ENCODE measurements around the gene GRIK4. TPM values are rescaled to one million over a fixed set of nuclear protein-coding genes. Genes with fewer than 3 reads are reported as not detected.
"Not testable (repeated sequence)": the region's sequence is repeated elsewhere in the genome, so short reads cannot be mapped to it uniquely, and the experiment has no call there.

GRIK4 gene
- total RNA-seq, 2 experiments from 2014 or later: not detected

- no peak for DNase-seq
- H3K9me3 Mint-ChIP-seq: no peaks in the 10 kb centered on the region
- H3K36me3 Mint-ChIP-seq: no peaks in the 10 kb centered on the region
- CTCF ChIA-PET: no interaction called here
- H3K27ac Mint-ChIP-seq: no peak overlapping the region
- H3K27me3 Mint-ChIP-seq: peaks cover 12% of the 10 kb centered on the region
- intact Hi-C loops (cut with micrococcal nuclease): no loop called here
- POLR2A ChIA-PET: no interaction called here
- H3K4me3 Mint-ChIP-seq: no peak overlapping the region
- no peaks in the 10 kb centered on the region for H3K4me1 Mint-ChIP-seq (ENCODE audit: low read depth)
These were observed 264.7 kb downstream of the GRIK4 start for GRCh38 chr11:120775986-120776951.

GRCh38 chr11:120778685-120779490 is 267.3 kb downstream of the GRIK4 start:
- Mint-ChIP-seq H3K4me3 (no peak overlapping the region), H3K36me3 (no peaks in the 10 kb centered on the region), H3K4me1 (ENCODE audit: low read depth) (no peaks in the 10 kb centered on the region), H3K9me3 (no peaks in the 10 kb centered on the region), H3K27ac (no peak overlapping the region), H3K27me3 (peaks cover 5% of the 10 kb centered on the region)
- intact Hi-C loops (cut with micrococcal nuclease): no loop called here
- no peak for DNase-seq
- POLR2A ChIA-PET: no interaction called here
- CTCF ChIA-PET: no interaction called here

- ChIA-PET POLR2A (no interaction called here), CTCF (no interaction called here)
- no peak overlapping the region for H3K4me3 Mint-ChIP-seq
- H3K36me3 Mint-ChIP-seq: no peaks in the 10 kb centered on the region
- no peaks in the 10 kb centered on the region for H3K4me1 Mint-ChIP-seq (ENCODE audit: low read depth)
- H3K27ac Mint-ChIP-seq: no peak overlapping the region
- no peak for DNase-seq
- no peaks in the 10 kb centered on the region for H3K9me3 Mint-ChIP-seq
- peaks cover 2% of the 10 kb centered on the region for H3K27me3 Mint-ChIP-seq
- intact Hi-C loops (cut with micrococcal nuclease): no loop called here
These were observed 268.7 kb downstream of the GRIK4 start for GRCh38 chr11:120780239-120780638.

GRCh38 chr11:120781486-120782120 is 270.1 kb downstream of the GRIK4 start:
- Mint-ChIP-seq H3K27ac (no peak overlapping the region), H3K27me3 (peaks cover 7% of the 10 kb centered on the region), H3K4me1 (ENCODE audit: low read depth) (no peaks in the 10 kb centered on the region), H3K36me3 (no peaks in the 10 kb centered on the region), H3K9me3 (no peaks in the 10 kb centered on the region), H3K4me3 (no peak overlapping the region)
- intact Hi-C loops (cut with micrococcal nuclease): no loop called here
- DNase-seq: no peak
- ChIA-PET CTCF (no interaction called here), POLR2A (no interaction called here)

- ChIA-PET POLR2A (no interaction called here), CTCF (no interaction called here)
- peaks cover 6% of the 10 kb centered on the region for H3K27me3 Mint-ChIP-seq
- H3K9me3 Mint-ChIP-seq: no peaks in the 10 kb centered on the region
- no peaks in the 10 kb centered on the region for H3K4me1 Mint-ChIP-seq (ENCODE audit: low read depth)
- intact Hi-C loops (cut with micrococcal nuclease): no loop called here
- H3K36me3 Mint-ChIP-seq: no peaks in the 10 kb centered on the region
- no peak for DNase-seq
- no peak overlapping the region for H3K27ac Mint-ChIP-seq
- H3K4me3 Mint-ChIP-seq: no peak overlapping the region
These were observed 273.2 kb downstream of the GRIK4 start for GRCh38 chr11:120784566-120785251.

- H3K4me1 Mint-ChIP-seq (ENCODE audit: low read depth): no peaks in the 10 kb centered on the region
- H3K36me3 Mint-ChIP-seq: no peaks in the 10 kb centered on the region
- ChIA-PET POLR2A (no interaction called here), CTCF (no interaction called here)
- no peak overlapping the region for H3K4me3 Mint-ChIP-seq
- no peaks in the 10 kb centered on the region for H3K9me3 Mint-ChIP-seq
- intact Hi-C loops (cut with micrococcal nuclease): no loop called here
- no peak for DNase-seq
- peaks cover 6% of the 10 kb centered on the region for H3K27me3 Mint-ChIP-seq
- no peak overlapping the region for H3K27ac Mint-ChIP-seq
These were observed 274.0 kb downstream of the GRIK4 start for GRCh38 chr11:120785576-120785975.

- CTCF ChIA-PET: no interaction called here
- Mint-ChIP-seq H3K36me3 (no peaks in the 10 kb centered on the region), H3K27me3 (peaks cover 6% of the 10 kb centered on the region)
These were observed 274.7 kb downstream of the GRIK4 start for GRCh38 chr11:120786206-120786735.

GRCh38 chr11:120787224-120787623 is 275.7 kb downstream of the GRIK4 start:
- CTCF ChIA-PET; H3K4me3 Mint-ChIP-seq; H3K9me3 Mint-ChIP-seq; H3K4me1 Mint-ChIP-seq (ENCODE audit: low read depth); DNase-seq; H3K27me3 Mint-ChIP-seq; POLR2A ChIA-PET; intact Hi-C loops (cut with micrococcal nuclease); H3K36me3 Mint-ChIP-seq; H3K27ac Mint-ChIP-seq: not testable (repeated sequence)

More at GRCh38 chr11:120786206-120786735, 274.7 kb downstream of the GRIK4 start:
- Mint-ChIP-seq H3K27ac (no peak overlapping the region), H3K4me3 (no peak overlapping the region), H3K4me1 (ENCODE audit: low read depth) (no peaks in the 10 kb centered on the region), H3K9me3 (no peaks in the 10 kb centered on the region)
- POLR2A ChIA-PET: no interaction called here
- DNase-seq: no peak
- intact Hi-C loops (cut with micrococcal nuclease): no loop called here

- H3K4me3 Mint-ChIP-seq: no peak overlapping the region
- peaks cover 6% of the 10 kb centered on the region for H3K27me3 Mint-ChIP-seq
- intact Hi-C loops (cut with micrococcal nuclease): no loop called here
- POLR2A ChIA-PET: no interaction called here
- H3K9me3 Mint-ChIP-seq: no peaks in the 10 kb centered on the region
- CTCF ChIA-PET: no interaction called here
- H3K27ac Mint-ChIP-seq: no peak overlapping the region
- no peaks in the 10 kb centered on the region for H3K4me1 Mint-ChIP-seq (ENCODE audit: low read depth)
- H3K36me3 Mint-ChIP-seq: no peaks in the 10 kb centered on the region
- no peak for DNase-seq
These were observed 277.8 kb downstream of the GRIK4 start for GRCh38 chr11:120789391-120789790.

- ChIA-PET CTCF (interaction anchor here (1.1 kb wide), 1 partner anchor 9 kb away, joined by 3 read pairs; no protein-coding TSS in a partner anchor), POLR2A (no interaction called here)
- H3K4me3 Mint-ChIP-seq: no peak overlapping the region
These were observed 280.8 kb downstream of the GRIK4 start for GRCh38 chr11:120792306-120792705.

GRCh38 chr11:120793150-120793549 is 281.6 kb downstream of the GRIK4 start:
- Mint-ChIP-seq H3K4me1 (ENCODE audit: low read depth) (no peaks in the 10 kb centered on the region), H3K36me3 (no peaks in the 10 kb centered on the region), H3K4me3 (no peak overlapping the region), H3K27ac (no peak overlapping the region), H3K9me3 (no peaks in the 10 kb centered on the region), H3K27me3 (peaks cover 3% of the 10 kb centered on the region)
- no peak for DNase-seq
- intact Hi-C loops (cut with micrococcal nuclease): no loop called here
- ChIA-PET POLR2A (no interaction called here), CTCF (no interaction called here)

More at GRCh38 chr11:120792306-120792705, 280.8 kb downstream of the GRIK4 start:
- Mint-ChIP-seq H3K27ac (no peak overlapping the region), H3K9me3 (no peaks in the 10 kb centered on the region), H3K27me3 (peaks cover 3% of the 10 kb centered on the region), H3K36me3 (no peaks in the 10 kb centered on the region), H3K4me1 (ENCODE audit: low read depth) (no peaks in the 10 kb centered on the region)
- intact Hi-C loops (cut with micrococcal nuclease): no loop called here
- no peak for DNase-seq

All from activated CD4-positive, alpha-beta memory T cell treated with anti-CD3 and anti-CD28 coated beads for 36 hours (primary cell).